Mesenchymal stem cell (in vitro differentiated cells and primary cell): ENCODE results near the gene CNOT6.
"Not testable (repeated sequence)": the region's sequence is repeated elsewhere in the genome, so short reads cannot be mapped to it uniquely, and the experiment has no call there.

ENCODE experiments used
- DNase-seq: peaks from one replicate; pipeline ENCODE4 v3.0.0-alpha.2; 2013
- H2AFZ ChIP-seq: one replicate; pipeline ENCODE4 v1.6.1; 2013; ENCODE audit warnings: low read depth, mild to moderate bottlenecking, control low read depth, inconsistent platforms, low read length, moderate library complexity
- H2AK5ac ChIP-seq: 2 replicates; pipeline ENCODE4 v1.6.1; 2013; ENCODE audit warnings: low read length, moderate library complexity, mild to moderate bottlenecking, inconsistent platforms; ENCODE audit not compliant: severe bottlenecking
- H2BK120ac ChIP-seq: one replicate; pipeline ENCODE4 v1.6.1; 2013; ENCODE audit warnings: low read depth, mild to moderate bottlenecking, inconsistent platforms, low read length, moderate library complexity
- H2BK12ac ChIP-seq, 2 experiments: one replicate each; pipeline ENCODE4 v1.6.1; 2013; ENCODE audit warnings: inconsistent platforms in 2 of 2, low read length in 2 of 2, mild to moderate bottlenecking in 2 of 2, moderate library complexity in 2 of 2, control low read depth in 1 of 2
- H2BK15ac ChIP-seq: one replicate; pipeline ENCODE4 v1.6.1; 2013; ENCODE audit warnings: mild to moderate bottlenecking, low read depth, inconsistent platforms; ENCODE audit not compliant: poor library complexity, severe bottlenecking
- H2BK5ac ChIP-seq: 2 replicates; pipeline ENCODE4 v1.6.1; 2013; ENCODE audit warnings: low read depth, mild to moderate bottlenecking, low read length, control low read depth, inconsistent platforms; ENCODE audit not compliant: poor library complexity, severe bottlenecking
- H3K14ac ChIP-seq, 2 experiments: one replicate each; pipeline ENCODE4 v1.6.1; 2013; ENCODE audit warnings: inconsistent platforms in 2 of 2, low read length in 2 of 2, control low read depth in 1 of 2, mild to moderate bottlenecking in 1 of 2, moderate library complexity in 1 of 2
- H3K18ac ChIP-seq, 2 experiments: one replicate each; pipeline ENCODE4 v1.6.1; 2013; ENCODE audit warnings: inconsistent platforms in 2 of 2, low read length in 2 of 2, control low read depth in 1 of 2, low read depth in 1 of 2, mild to moderate bottlenecking in 1 of 2
- H3K23ac ChIP-seq, 2 experiments: one replicate each; pipeline ENCODE4 v1.6.1; 2013; ENCODE audit warnings: inconsistent platforms in 2 of 2, low read length in 2 of 2, mild to moderate bottlenecking in 2 of 2, moderate library complexity in 2 of 2, control low read depth in 1 of 2
- H3K27ac ChIP-seq: 2 replicates; pipeline ENCODE4 v1.5.1; 2013; ENCODE audit warnings: mild to moderate bottlenecking, moderate library complexity, low read length, control low read depth, inconsistent platforms; ENCODE audit not compliant: poor library complexity, severe bottlenecking
- H3K27me3 ChIP-seq, 2 experiments: 2 replicates each; pipeline versions ENCODE4 v1.6.1 to v1.7.0; 2013; ENCODE audit warnings: low read length in 2 of 2, mild to moderate bottlenecking in 2 of 2, moderate library complexity in 2 of 2, control low read depth in 1 of 2, inconsistent platforms in 1 of 2; ENCODE audit not compliant: control insufficient read depth in 1 of 2, insufficient read depth in 1 of 2
- H3K36me3 ChIP-seq, 2 experiments: 2 replicates each; pipeline versions ENCODE4 v1.6.1 to v1.7.0; 2013; ENCODE audit warnings: low read length in 2 of 2, control low read depth in 1 of 2, inconsistent platforms in 1 of 2, low read depth in 1 of 2, mild to moderate bottlenecking in 1 of 2; ENCODE audit not compliant: insufficient read depth in 2 of 2, control insufficient read depth in 1 of 2
- H3K4ac ChIP-seq, 2 experiments: one replicate each; pipeline ENCODE4 v1.6.1; 2013; ENCODE audit warnings: inconsistent platforms in 2 of 2, low read length in 2 of 2, mild to moderate bottlenecking in 2 of 2, moderate library complexity in 2 of 2, control low read depth in 1 of 2, low read depth in 1 of 2
- H3K4me1 ChIP-seq: 2 replicates; pipeline ENCODE4 v1.6.1; 2013; ENCODE audit warnings: low read depth, low read length, control low read depth; ENCODE audit not compliant: control insufficient read depth, insufficient read depth
- H3K4me2 ChIP-seq: 2 replicates; pipeline ENCODE4 v1.6.1; 2013; ENCODE audit warnings: low read length, mild to moderate bottlenecking, inconsistent platforms; ENCODE audit not compliant: poor library complexity, severe bottlenecking
- H3K4me3 ChIP-seq, 2 experiments: 2 replicates each; pipeline versions ENCODE4 v1.5.1 to v1.7.0; 2013; ENCODE audit warnings: low read length in 2 of 2, mild to moderate bottlenecking in 2 of 2, control low read depth in 1 of 2, low read depth in 1 of 2; ENCODE audit not compliant: insufficient read depth in 1 of 2
- H3K79me1 ChIP-seq: replicated peaks from 2 replicates; pipeline ENCODE4 v1.6.1; 2013; ENCODE audit warnings: mild to moderate bottlenecking, control low read depth, low read length, inconsistent platforms; ENCODE audit not compliant: poor library complexity, severe bottlenecking
- H3K9ac ChIP-seq: 2 replicates; pipeline ENCODE4 v1.7.0; 2013; ENCODE audit warnings: mild to moderate bottlenecking, low read length, moderate library complexity
- H3K9me3 ChIP-seq: 2 replicates; pipeline ENCODE4 v1.7.0; 2013; ENCODE audit warnings: mild to moderate bottlenecking, low read length; ENCODE audit not compliant: control insufficient read depth
- H4K8ac ChIP-seq: one replicate; pipeline ENCODE4 v1.6.1; 2013; ENCODE audit warnings: inconsistent platforms, mild to moderate bottlenecking, low read length, moderate library complexity
- H4K91ac ChIP-seq: one replicate; pipeline ENCODE4 v1.6.1; 2013; ENCODE audit warnings: mild to moderate bottlenecking, low read length, inconsistent platforms
- WGBS: methylation state at CpG from one replicate; pipeline ENCODE4 v1.1.7; 2013; ENCODE audit warnings: mixed read lengths; 5-methylcytosine and 5-hydroxymethylcytosine counted together

CNOT6 gene

GRCh38 chr5:180458852-180459673, 35.1 kb upstream of the CNOT6 start:
- not testable (repeated sequence) for H3K36me3 ChIP-seq, H2BK120ac ChIP-seq, DNase-seq, H3K23ac ChIP-seq, H3K4me2 ChIP-seq, H2AK5ac ChIP-seq, H3K14ac ChIP-seq, H4K8ac ChIP-seq, H3K4me3 ChIP-seq, H3K4me1 ChIP-seq, H3K18ac ChIP-seq, H3K9me3 ChIP-seq, H2BK12ac ChIP-seq, H3K27ac ChIP-seq, H2BK15ac ChIP-seq, H3K4ac ChIP-seq, H4K91ac ChIP-seq, H3K79me1 ChIP-seq, H3K9ac ChIP-seq, H2AFZ ChIP-seq, H2BK5ac ChIP-seq
- whole genome bisulfite sequencing = 96% methylated on average over 43 of the region's 61 CpGs
- H3K27me3 ChIP-seq = peaks cover 0 to 24% of the 10 kb centered on the region in 2 experiments

DNA sequence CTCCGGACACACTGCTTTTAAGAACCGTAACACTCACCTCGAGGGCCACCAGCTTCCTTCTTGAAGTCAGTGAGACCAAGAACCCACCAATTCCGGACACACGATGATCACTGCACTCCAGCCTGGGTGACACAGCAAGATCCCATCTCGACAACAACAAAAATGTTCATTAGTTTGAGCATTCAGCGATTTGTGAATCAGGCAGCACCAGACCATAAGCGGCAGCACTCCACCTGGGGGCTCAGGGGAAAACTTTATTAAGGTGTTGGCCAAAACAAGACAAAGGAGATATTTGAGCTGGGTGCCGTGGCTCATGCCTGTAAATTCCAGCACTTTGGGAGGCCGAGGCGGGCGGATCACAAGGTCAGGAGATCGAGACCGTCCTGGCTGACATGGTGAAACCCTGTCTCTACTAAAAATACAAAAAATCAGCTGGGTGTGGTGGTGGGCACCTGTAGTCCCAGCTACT, 34.5 kb upstream of the CNOT6 start:
- not testable (repeated sequence) for H3K9me3 ChIP-seq, H2AK5ac ChIP-seq, DNase-seq, H3K27ac ChIP-seq, H2BK12ac ChIP-seq, H3K9ac ChIP-seq, H4K8ac ChIP-seq, H2AFZ ChIP-seq, H3K4me2 ChIP-seq, H2BK5ac ChIP-seq, H3K23ac ChIP-seq, H3K36me3 ChIP-seq, H3K4me3 ChIP-seq, H4K91ac ChIP-seq, H2BK120ac ChIP-seq, H3K4me1 ChIP-seq, H2BK15ac ChIP-seq, H3K79me1 ChIP-seq, H3K4ac ChIP-seq, H3K18ac ChIP-seq, H3K14ac ChIP-seq
- peaks cover 0 to 19% of the 10 kb centered on the region in 2 experiments for H3K27me3 ChIP-seq
- WGBS = 93% methylated on average over 11 of the region's 14 CpGs

- Histone ChIP-seq H3K27ac (no peak overlapping the region), H3K4me2 (no peak overlapping the region), H3K14ac (no peak overlapping the region), H3K4me3 (no peak overlapping the region), H3K79me1 (no peaks in the 10 kb centered on the region), H2AFZ (no peak overlapping the region), H4K8ac (no peak overlapping the region), H2BK12ac (no peak overlapping the region), H2BK120ac (no peak overlapping the region), H3K9ac (no peak overlapping the region), H3K23ac (no peak overlapping the region), H2BK15ac (no peak overlapping the region), H3K4me1 (peaks cover 1% of the 10 kb centered on the region), H2AK5ac (no peak overlapping the region), H3K18ac (no peak overlapping the region), H4K91ac (no peak overlapping the region), H3K4ac (no peak overlapping the region), H3K27me3 (peaks cover 0 to 26% of the 10 kb centered on the region in 2 experiments), H3K9me3 (peaks cover 3% of the 10 kb centered on the region), H3K36me3 (no peaks in the 10 kb centered on the region), H2BK5ac (no peak overlapping the region)
- WGBS = 93% methylated on average over 10 of the region's 10 CpGs
- DNase-seq = no peak
These were observed 33.3 kb upstream of the CNOT6 start for GRCh38 chr5:180460834-180461233.

GRCh38 chr5:180461303-180461702, 32.9 kb upstream of the CNOT6 start:
- Histone ChIP-seq H2BK120ac (no peak overlapping the region), H4K91ac (no peak overlapping the region), H3K4ac (no peak overlapping the region), H2AFZ (no peak overlapping the region), H3K9ac (no peak overlapping the region), H2BK5ac (no peak overlapping the region), H3K36me3 (no peaks in the 10 kb centered on the region), H3K79me1 (no peaks in the 10 kb centered on the region), H3K4me3 (no peak overlapping the region), H3K14ac (no peak overlapping the region), H2AK5ac (no peak overlapping the region), H3K18ac (no peak overlapping the region), H3K9me3 (peaks cover 3% of the 10 kb centered on the region), H3K23ac (no peak overlapping the region), H3K4me1 (peaks cover 1% of the 10 kb centered on the region), H3K4me2 (no peak overlapping the region), H2BK15ac (no peak overlapping the region), H3K27me3 (peaks cover 0 to 30% of the 10 kb centered on the region in 2 experiments), H3K27ac (no peak overlapping the region), H4K8ac (no peak overlapping the region), H2BK12ac (no peak overlapping the region)
- no peak for DNase-seq
- WGBS = 75% methylated on average over 9 of the region's 9 CpGs
